Lower lobe of right lung (tissue), 2 donors: Measurements from ENCODE around the gene OPA1. TPM values are rescaled to one million over a fixed set of nuclear protein-coding genes. Genes with fewer than 3 reads are reported as not detected.

Source experiments
- ATAC-seq, 2 donors: fragments of 200-7000 bp; cut with Tn5 transposase; one replicate each; pipeline ENCODE4 v1.9.1; 2020 to 2022; ENCODE audit warnings: mild to moderate bottlenecking in 2 of 2, moderate library complexity in 2 of 2
- DNase-seq: peaks from one replicate; pipeline ENCODE4 v3.0.0-alpha.2; 2020
- H3K27ac ChIP-seq: fragments of 200-600 bp; one replicate; pipeline ENCODE4 v1.8.0; 2022
- H3K27me3 ChIP-seq: fragments of 200-600 bp; one replicate; pipeline ENCODE4 v1.8.0; 2022; ENCODE audit warnings: low read depth
- H3K36me3 ChIP-seq: fragments of 200-600 bp; one replicate; pipeline ENCODE4 v1.8.0; 2022; ENCODE audit warnings: mild to moderate bottlenecking
- H3K4me1 ChIP-seq: fragments of 200-600 bp; one replicate; pipeline ENCODE4 v1.8.0; 2022
- H3K4me3 ChIP-seq: fragments of 200-600 bp; one replicate; pipeline ENCODE4 v1.8.0; 2022; ENCODE audit warnings: mild to moderate bottlenecking
- H3K9me3 ChIP-seq: fragments of 200-600 bp; one replicate; pipeline ENCODE4 v1.8.0; 2022
- CTCF ChIP-seq: fragments of 200-600 bp; IDR thresholded peaks from one replicate; pipeline ENCODE4 v1.8.0; 2022; ENCODE audit warnings: antibody characterized with exemption, mild to moderate bottlenecking
- intact Hi-C: fragments of 100-400 bp; cut with DNase I; formaldehyde crosslinking; loops from one replicate; pipeline ENCODE4 v1.11.0; 2022
- total RNA-seq: library from RNA; stranded (reverse); fragmentation: NEBNext Ultra II Directional; extraction: Animal tissue kit (Norgen Biotek cat#: 25700); gene quantifications from one replicate; pipeline ENCODE4 v1.2.1, GENCODE V29; 2021
- donor health status: DM: no; HTN: yes; CAD: no; lungs with severe emphysema.

Gene OPA1
- total RNA-seq, 1 donor from 2014 or later: 44.0 TPM

GRCh38 chr3:193589616-193590015, 3.4 kb upstream of the OPA1 start:
- Histone ChIP-seq H3K4me3 (no peak overlapping the region), H3K27ac (no peak overlapping the region), H3K4me1 (peaks cover 14% of the 10 kb centered on the region), H3K27me3 (no peaks in the 10 kb centered on the region), H3K9me3 (no peaks in the 10 kb centered on the region), H3K36me3 (no peaks in the 10 kb centered on the region)
- intact Hi-C loops: no loop called here
- ATAC-seq: no peak
- no peak for DNase-seq
- no peak for TF ChIP-seq CTCF

DNA sequence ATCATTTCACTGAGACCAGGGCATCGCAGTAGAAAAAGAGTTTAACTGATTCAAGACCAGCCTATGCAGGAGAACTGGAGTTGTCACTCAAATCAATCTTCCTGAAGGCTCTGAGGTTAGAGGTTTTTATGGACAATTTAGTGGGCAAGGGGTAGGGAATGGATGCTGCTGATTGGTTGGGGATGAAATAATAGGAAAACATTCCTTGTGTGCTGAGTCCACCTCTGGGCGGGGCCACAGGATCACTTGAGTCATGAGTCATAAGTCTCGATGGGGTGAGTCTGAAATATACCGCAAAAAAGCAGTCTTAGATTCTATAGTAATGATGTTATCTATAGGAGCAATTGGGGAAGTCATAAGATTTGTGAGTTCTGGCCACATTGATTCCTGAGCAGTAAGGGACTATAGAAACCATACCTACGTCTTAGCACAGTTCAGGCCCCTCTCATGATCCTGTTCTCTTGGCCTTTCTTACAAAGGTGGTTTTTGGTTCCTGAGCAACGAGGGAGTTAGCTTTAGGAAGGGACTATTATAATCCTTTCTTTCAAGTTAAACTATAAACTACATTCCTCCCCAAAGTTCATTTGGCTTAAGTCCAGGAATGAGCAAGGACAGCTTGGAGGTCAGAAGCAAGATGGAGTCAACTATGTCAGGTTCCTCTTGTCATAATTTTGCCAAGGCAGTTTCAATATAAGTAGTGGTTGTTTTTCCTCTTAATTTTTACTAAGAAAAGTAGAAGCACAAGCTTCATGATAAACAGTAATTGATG, 2.7 kb upstream of the OPA1 start:
- Histone ChIP-seq H3K4me3 (no peak overlapping the region), H3K27ac (no peak overlapping the region), H3K27me3 (no peaks in the 10 kb centered on the region), H3K36me3 (no peaks in the 10 kb centered on the region), H3K9me3 (no peaks in the 10 kb centered on the region), H3K4me1 (peaks cover 21% of the 10 kb centered on the region)
- ATAC-seq: no peak
- DNase-seq: no peak
- no peak for TF ChIP-seq CTCF
- intact Hi-C loops: no loop called here

- peaks cover 24% of the 10 kb centered on the region for H3K4me1 ChIP-seq
- no peaks in the 10 kb centered on the region for H3K9me3 ChIP-seq
- ATAC-seq (no peak), DNase-seq (no peak)
- intact Hi-C loops: no loop called here
- H3K27me3 ChIP-seq: no peaks in the 10 kb centered on the region
- no peak for TF ChIP-seq CTCF
- peak overlapping the region; percentile 95 for H3K4me3 ChIP-seq
- peaks cover 13% of the 10 kb centered on the region for H3K36me3 ChIP-seq
- peak overlapping the region; percentile 91 for H3K27ac ChIP-seq
Observed at GRCh38 chr3:193593668-193594030, 641 bp downstream of the OPA1 start.

DNA sequence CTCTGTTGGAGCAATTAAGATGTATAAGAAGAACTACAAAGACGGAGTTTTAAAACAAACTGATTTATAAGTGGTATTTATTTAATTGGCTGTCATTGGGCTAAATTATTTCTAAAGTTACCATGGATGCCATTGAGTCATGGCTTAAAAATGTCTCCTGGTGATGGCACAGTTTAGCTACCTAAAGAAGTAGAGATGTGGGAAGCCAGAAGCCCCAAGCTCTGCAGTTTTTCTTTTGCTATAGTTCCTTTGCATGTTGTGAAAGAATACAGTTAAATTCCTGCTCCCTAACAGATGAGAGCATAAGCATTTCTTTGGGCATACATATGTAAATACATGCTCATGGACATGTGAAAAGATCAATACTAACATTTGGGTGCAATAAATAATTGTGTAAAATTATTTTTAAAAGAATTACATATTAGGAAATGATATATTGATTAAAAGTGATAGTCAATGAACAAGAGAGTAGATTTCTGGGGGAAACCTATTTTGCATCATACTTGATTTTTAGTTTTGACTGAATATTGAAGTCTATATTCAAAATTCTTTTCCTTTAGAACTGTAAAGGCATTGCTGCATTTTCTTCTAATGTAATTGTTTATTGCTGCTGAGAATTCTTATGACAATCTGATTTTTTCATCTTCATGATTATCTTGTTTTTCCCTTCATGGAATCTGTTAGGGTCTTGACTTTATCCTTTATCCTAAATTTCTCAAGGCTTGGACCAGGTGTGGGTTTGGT, 2.1 kb downstream of the OPA1 start:
- intact Hi-C loops: no loop called here
- H3K27ac ChIP-seq: no peak overlapping the region
- H3K27me3 ChIP-seq: no peaks in the 10 kb centered on the region
- peaks cover 13% of the 10 kb centered on the region for H3K36me3 ChIP-seq
- H3K4me1 ChIP-seq: peaks cover 24% of the 10 kb centered on the region
- no peak for ATAC-seq
- no peaks in the 10 kb centered on the region for H3K9me3 ChIP-seq
- no peak for DNase-seq
- H3K4me3 ChIP-seq: no peak overlapping the region
- no peak for TF ChIP-seq CTCF

GRCh38 chr3:193595939-193596487, 3.0 kb downstream of the OPA1 start:
- no peak for DNase-seq
- no peak overlapping the region for H3K4me3 ChIP-seq
- peaks cover 13% of the 10 kb centered on the region for H3K36me3 ChIP-seq
- no peaks in the 10 kb centered on the region for H3K27me3 ChIP-seq
- no peak for TF ChIP-seq CTCF
- H3K9me3 ChIP-seq: no peaks in the 10 kb centered on the region
- ATAC-seq: no peak
- intact Hi-C loops: no loop called here
- H3K27ac ChIP-seq: no peak overlapping the region
- peaks cover 24% of the 10 kb centered on the region for H3K4me1 ChIP-seq
